ENCODE data around the gene AARSD1.

GRCh38 chr17:43013296-43013695, 49.0 kb upstream of the AARSD1 start:
- TF ChIP-seq CTCF (IDR thresholded peaks at IDR 0.05) (no peak), EP300 (IDR thresholded peaks at IDR 0.05) (no peak), POLR2A (IDR thresholded peaks at IDR 0.05) (no peak), POLR2AphosphoS5 (IDR thresholded peaks at IDR 0.05) (no peak)
